IMR-90 (cell line): ENCODE results near the gene DGAT2L6.

ENCODE experiments used
- POLR2A ChIP-seq: IDR thresholded peaks from 2 replicates; pipeline ENCODE4 v1.6.1; 2012; ENCODE audit warnings: mild to moderate bottlenecking, low read depth, low read length
- RCOR1 ChIP-seq: IDR thresholded peaks from 2 replicates; pipeline ENCODE4 v1.6.1; 2012; ENCODE audit warnings: mild to moderate bottlenecking, low read length, improper control_type of control experiment; ENCODE audit not compliant: insufficient replicate concordance
- TF ChIP-seq, protein P1 (sequence below): conservative IDR thresholded peaks from 2 replicates; pipeline ENCODE4 v1.5.1; 2012; ENCODE audit warnings: mild to moderate bottlenecking, low read depth, low read length, improper control_type of control experiment

DNA sequence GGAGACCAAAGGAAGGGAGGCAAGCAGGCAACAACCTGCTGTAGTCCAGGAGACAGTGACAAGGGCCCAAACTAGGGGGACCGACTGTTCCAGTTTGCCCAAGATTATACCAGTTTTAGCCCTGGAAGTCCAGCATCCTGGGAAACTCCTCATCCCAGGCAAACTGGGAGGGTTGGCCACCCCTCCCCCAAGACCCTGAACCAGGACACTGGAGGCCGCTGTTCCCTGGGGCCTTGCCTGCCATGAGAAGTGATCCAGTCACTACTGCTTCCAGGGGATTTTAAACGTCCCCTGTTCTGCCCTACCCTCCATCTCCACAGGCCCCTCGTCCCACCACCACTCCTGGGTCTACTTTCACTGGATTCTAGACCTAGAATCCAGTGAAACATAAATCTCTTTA is 4.3 kb upstream of the DGAT2L6 start:
- TF ChIP-seq POLR2A (no peak), RCOR1 (no peak)
- TF ChIP-seq, protein P1, sequence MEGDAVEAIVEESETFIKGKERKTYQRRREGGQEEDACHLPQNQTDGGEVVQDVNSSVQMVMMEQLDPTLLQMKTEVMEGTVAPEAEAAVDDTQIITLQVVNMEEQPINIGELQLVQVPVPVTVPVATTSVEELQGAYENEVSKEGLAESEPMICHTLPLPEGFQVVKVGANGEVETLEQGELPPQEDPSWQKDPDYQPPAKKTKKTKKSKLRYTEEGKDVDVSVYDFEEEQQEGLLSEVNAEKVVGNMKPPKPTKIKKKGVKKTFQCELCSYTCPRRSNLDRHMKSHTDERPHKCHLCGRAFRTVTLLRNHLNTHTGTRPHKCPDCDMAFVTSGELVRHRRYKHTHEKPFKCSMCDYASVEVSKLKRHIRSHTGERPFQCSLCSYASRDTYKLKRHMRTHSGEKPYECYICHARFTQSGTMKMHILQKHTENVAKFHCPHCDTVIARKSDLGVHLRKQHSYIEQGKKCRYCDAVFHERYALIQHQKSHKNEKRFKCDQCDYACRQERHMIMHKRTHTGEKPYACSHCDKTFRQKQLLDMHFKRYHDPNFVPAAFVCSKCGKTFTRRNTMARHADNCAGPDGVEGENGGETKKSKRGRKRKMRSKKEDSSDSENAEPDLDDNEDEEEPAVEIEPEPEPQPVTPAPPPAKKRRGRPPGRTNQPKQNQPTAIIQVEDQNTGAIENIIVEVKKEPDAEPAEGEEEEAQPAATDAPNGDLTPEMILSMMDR, result no peak
